ENCODE results near the gene GALT. TPM values are rescaled to one million over a fixed set of nuclear protein-coding genes. Genes with fewer than 3 reads are reported as not detected.

The GALT gene
- total and polyA plus RNA-seq, 2 of the 13 experiments (the other 11 are each of a cell fraction or from before 2014, with no cell fraction given), result 40.4 to 46.3 TPM

- TF ChIP-seq ZNF329 (CRISPR knock-in tag; IDR thresholded peaks at IDR 0.05; ENCODE audit: low read depth) (no peak), ZNF572 (CRISPR knock-in tag; IDR thresholded peaks at IDR 0.05) (no peak), NFE2L1 (CRISPR knock-in tag; IDR thresholded peaks at IDR 0.05; ENCODE audit: borderline replicate concordance) (no peak), ZNF737 (CRISPR knock-in tag; IDR thresholded peaks at IDR 0.05; ENCODE audit: borderline replicate concordance) (no peak), SRSF9 (IDR thresholded peaks at IDR 0.05; ENCODE audit: borderline replicate concordance, insufficient read depth, low read depth, low read length, poor library complexity, severe bottlenecking) (no peak), ZNF747 (CRISPR knock-in tag; IDR thresholded peaks at IDR 0.05; ENCODE audit: borderline replicate concordance) (no peak), ZNF609 (CRISPR knock-in tag; IDR thresholded peaks at IDR 0.05; ENCODE audit: borderline replicate concordance) (no peak), ZNF768 (CRISPR knock-in tag; IDR thresholded peaks at IDR 0.05) (no peak), KAT8 (CRISPR knock-in tag; IDR thresholded peaks at IDR 0.05) (no peak), ZNF362 (CRISPR knock-in tag; IDR thresholded peaks at IDR 0.05; ENCODE audit: borderline replicate concordance) (no peak), MAFG (CRISPR knock-in tag; IDR thresholded peaks at IDR 0.05) (no peak), PCBP1 (IDR thresholded peaks at IDR 0.05; ENCODE audit: borderline replicate concordance, low read depth, low read length) (no peak)
- 70% methylated on average over 5 of the region's 6 CpGs for WGBS (ENCODE audit: low lambda C conversion rate)
- intact Hi-C loops (cut with micrococcal nuclease; ENCODE audit: unreplicated experiment), result no loop called here
- ATAC-seq (no peak), FAIRE-seq (no peak), DNase-seq (ENCODE audit: low spot score) (no peak)
- H2AFZ ChIP-seq (ENCODE audit: low read length), result no peak within 1 kb of the TSS
- no peak within 1 kb of the TSS for H3K27ac ChIP-seq (ENCODE audit: extremely low read length, insufficient read depth, low read length)
- H3K27me3 ChIP-seq (ENCODE audit: control insufficient read depth in 1 of 2, insufficient read depth in 2 of 2, low read length in 2 of 2), result no peaks in the 10 kb centered on the region
- H3K79me2 ChIP-seq (ENCODE audit: insufficient read depth, low read length), result no peaks in the 10 kb centered on the region
- ChIA-PET POLR2A (no interaction called here), CTCF (ENCODE audit: low intra/inter-chr PET ratio, low total read pairs) (no interaction called here)
- no peaks in the 10 kb centered on the region for H3K9me3 ChIP-seq (ENCODE audit: low read length)
- BruUV-seq (replicated peaks), result no TSS peak
- H3K4me2 ChIP-seq (ENCODE audit: low read depth, low read length), result peak within 1 kb of the TSS; percentile 68; the same call in 1 of the 2 replicates
- in situ Hi-C loops (cut with HindIII; ENCODE audit: extremely low pct_ligation_motif_present, low pct_unique_long_range_greater_than_20kb), result no loop called here
- no peak within 1 kb of the TSS for H3K9ac ChIP-seq (ENCODE audit: insufficient read depth, low read depth, low read length)
- H3K4me1 ChIP-seq (ENCODE audit: insufficient read depth, low read length), result peaks cover 50% of the 10 kb centered on the region
- H3K4me3 ChIP-seq (replicated peaks in 1 of 3; ENCODE audit: insufficient read depth in 1 of 3, low read depth in 2 of 3, low read length in 3 of 3), result no peak within 1 kb of the TSS
- H3K36me3 ChIP-seq (replicated peaks in 1 of 2; ENCODE audit: control insufficient read depth in 1 of 2, insufficient read depth in 2 of 2, low read length in 2 of 2), result no peaks in the 10 kb centered on the region
- H4K20me1 ChIP-seq (ENCODE audit: insufficient read depth, low read length), result no peaks in the 10 kb centered on the region
Measured at GRCh38 chr9:34690983-34691935, 44.8 kb downstream of the GALT start, which contains the start of gene CCL19. CCL19 (minus strand) TSS chr9:34691276; CDS start chr9:34691139, 137 bp downstream.

Measured in HepG2 (cell line).